Esophagus muscularis mucosa (tissue), 4 donors: Measurements from ENCODE around the gene USP25.

ENCODE experiments used
- EP300 ChIP-seq: sonication (generic); formaldehyde crosslinking; IDR thresholded peaks from one replicate; pipeline ENCODE4 v1.6.1; 2017; ENCODE audit warnings: antibody characterized with exemption
- POLR2A ChIP-seq: fragments of 450-650 bp; IDR thresholded peaks from one replicate; pipeline ENCODE4 v1.6.1; 2017; ENCODE audit warnings: antibody characterized with exemption, moderate library complexity, mild to moderate bottlenecking, low read depth
- TF ChIP-seq, protein P1 (sequence below), 3 experiments: fragments of 200-600 bp in 2 of 3; fragments of 450-650 bp in 1 of 3; sonication (generic) in 2 of 3; IDR thresholded peaks; one replicate each; pipeline ENCODE4 v1.5.1; 2017 to 2019; ENCODE audit warnings: antibody characterized with exemption in 3 of 3, mild to moderate bottlenecking in 2 of 3, moderate library complexity in 1 of 3

DNA sequence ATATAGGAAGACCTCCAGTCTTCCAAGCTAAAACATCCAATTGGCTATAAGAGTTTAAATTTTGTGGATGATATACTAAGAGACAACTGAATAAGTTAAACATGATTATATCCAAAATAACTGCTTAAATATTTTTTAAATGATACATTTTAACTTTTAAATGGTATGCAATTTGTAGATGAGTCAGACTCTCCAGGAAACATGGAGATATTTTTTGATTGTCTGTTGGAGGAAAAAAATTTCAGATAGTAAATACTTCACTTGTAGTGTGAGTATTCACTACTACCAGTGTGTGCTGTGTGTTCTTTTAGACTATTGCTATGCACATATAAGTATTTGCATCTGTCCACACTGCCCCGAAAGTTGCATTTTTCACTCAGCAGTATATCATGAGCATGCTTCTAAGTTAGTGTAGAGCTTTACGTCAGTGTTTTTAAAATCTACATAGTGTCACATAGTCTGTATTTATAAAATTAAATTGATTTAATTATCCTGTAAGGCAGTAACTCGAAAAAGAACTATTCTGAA is 91.1 kb downstream of the USP25 start:
- TF ChIP-seq, protein P1, sequence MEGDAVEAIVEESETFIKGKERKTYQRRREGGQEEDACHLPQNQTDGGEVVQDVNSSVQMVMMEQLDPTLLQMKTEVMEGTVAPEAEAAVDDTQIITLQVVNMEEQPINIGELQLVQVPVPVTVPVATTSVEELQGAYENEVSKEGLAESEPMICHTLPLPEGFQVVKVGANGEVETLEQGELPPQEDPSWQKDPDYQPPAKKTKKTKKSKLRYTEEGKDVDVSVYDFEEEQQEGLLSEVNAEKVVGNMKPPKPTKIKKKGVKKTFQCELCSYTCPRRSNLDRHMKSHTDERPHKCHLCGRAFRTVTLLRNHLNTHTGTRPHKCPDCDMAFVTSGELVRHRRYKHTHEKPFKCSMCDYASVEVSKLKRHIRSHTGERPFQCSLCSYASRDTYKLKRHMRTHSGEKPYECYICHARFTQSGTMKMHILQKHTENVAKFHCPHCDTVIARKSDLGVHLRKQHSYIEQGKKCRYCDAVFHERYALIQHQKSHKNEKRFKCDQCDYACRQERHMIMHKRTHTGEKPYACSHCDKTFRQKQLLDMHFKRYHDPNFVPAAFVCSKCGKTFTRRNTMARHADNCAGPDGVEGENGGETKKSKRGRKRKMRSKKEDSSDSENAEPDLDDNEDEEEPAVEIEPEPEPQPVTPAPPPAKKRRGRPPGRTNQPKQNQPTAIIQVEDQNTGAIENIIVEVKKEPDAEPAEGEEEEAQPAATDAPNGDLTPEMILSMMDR (IDR thresholded peaks at IDR 0.05), result no peak
- TF ChIP-seq POLR2A (no peak), EP300 (no peak)
